ENCODE data around the gene CA11.

GRCh38 chr19:48629599-48630295 is 16.2 kb downstream of the CA11 start:
- no peak for TF ChIP-seq POLR2A (IDR thresholded peaks at IDR 0.05)
- TF ChIP-seq, protein P1, sequence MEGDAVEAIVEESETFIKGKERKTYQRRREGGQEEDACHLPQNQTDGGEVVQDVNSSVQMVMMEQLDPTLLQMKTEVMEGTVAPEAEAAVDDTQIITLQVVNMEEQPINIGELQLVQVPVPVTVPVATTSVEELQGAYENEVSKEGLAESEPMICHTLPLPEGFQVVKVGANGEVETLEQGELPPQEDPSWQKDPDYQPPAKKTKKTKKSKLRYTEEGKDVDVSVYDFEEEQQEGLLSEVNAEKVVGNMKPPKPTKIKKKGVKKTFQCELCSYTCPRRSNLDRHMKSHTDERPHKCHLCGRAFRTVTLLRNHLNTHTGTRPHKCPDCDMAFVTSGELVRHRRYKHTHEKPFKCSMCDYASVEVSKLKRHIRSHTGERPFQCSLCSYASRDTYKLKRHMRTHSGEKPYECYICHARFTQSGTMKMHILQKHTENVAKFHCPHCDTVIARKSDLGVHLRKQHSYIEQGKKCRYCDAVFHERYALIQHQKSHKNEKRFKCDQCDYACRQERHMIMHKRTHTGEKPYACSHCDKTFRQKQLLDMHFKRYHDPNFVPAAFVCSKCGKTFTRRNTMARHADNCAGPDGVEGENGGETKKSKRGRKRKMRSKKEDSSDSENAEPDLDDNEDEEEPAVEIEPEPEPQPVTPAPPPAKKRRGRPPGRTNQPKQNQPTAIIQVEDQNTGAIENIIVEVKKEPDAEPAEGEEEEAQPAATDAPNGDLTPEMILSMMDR (IDR thresholded peaks at IDR 0.05), result no peak
- TF ChIP-seq POLR2AphosphoS5 (IDR thresholded peaks at IDR 0.05; ENCODE audit: insufficient read depth in 1 of 2, low read depth in 1 of 2), result no peak

Data from vagina (tissue), 2 donors.